HG03521 (cell line): ENCODE data around the gene ADIRF.
"Not testable (repeated sequence)": the region's sequence is repeated elsewhere in the genome, so short reads cannot be mapped to it uniquely, and the experiment has no call there.

Experiments used
- ATAC-seq: cut with Tn5 transposase; IDR thresholded peaks from one replicate; pipeline ENCODE4 v1.9.1; 2021; ENCODE audit warnings: mild to moderate bottlenecking, moderate library complexity; ENCODE audit not compliant: unreplicated experiment

The ADIRF gene

GRCh38 chr10:86945361-86946212 lies 22.7 kb upstream of the ADIRF start:
- no peak for ATAC-seq

- ATAC-seq = no peak
Observed at GRCh38 chr10:86946213-86947155, 21.8 kb upstream of the ADIRF start.

GRCh38 chr10:86947806-86948205 lies 20.5 kb upstream of the ADIRF start:
- ATAC-seq = not testable (repeated sequence)

- no peak for ATAC-seq
Observed at GRCh38 chr10:86950349-86950748, 17.9 kb upstream of the ADIRF start.

- no peak for ATAC-seq
Observed at GRCh38 chr10:86951184-86951761, 17.0 kb upstream of the ADIRF start.

- ATAC-seq = no peak
Observed at GRCh38 chr10:86952106-86952505, 16.2 kb upstream of the ADIRF start.

GRCh38 chr10:86952697-86953096 lies 15.6 kb upstream of the ADIRF start:
- not testable (repeated sequence) for ATAC-seq

GRCh38 chr10:86953747-86954680 lies 14.3 kb upstream of the ADIRF start:
- ATAC-seq = no peak

GRCh38 chr10:86954681-86955500 lies 13.4 kb upstream of the ADIRF start:
- no peak for ATAC-seq

GRCh38 chr10:86955501-86956194 lies 12.6 kb upstream of the ADIRF start:
- ATAC-seq = no peak

GRCh38 chr10:86956195-86956847 lies 12.0 kb upstream of the ADIRF start:
- ATAC-seq = no peak

- ATAC-seq = no peak
Observed at GRCh38 chr10:86956848-86957448, 11.3 kb upstream of the ADIRF start.

GRCh38 chr10:86957471-86958115 lies 10.7 kb upstream of the ADIRF start, which contains the start of gene MMRN2:
TSS of gene MMRN2 (minus strand) at chr10:86957615. CDS start at chr10:86957541, 74 bp downstream.
- ATAC-seq = no peak

GRCh38 chr10:86958116-86958900 lies 10.0 kb upstream of the ADIRF start, which contains the start of gene SNCG:
TSS of gene SNCG (plus strand) at chr10:86958599. CDS start at chr10:86958698, 99 bp downstream.
- no peak for ATAC-seq

- no peak for ATAC-seq
Observed at GRCh38 chr10:86958901-86959736, 9.2 kb upstream of the ADIRF start.

- no peak for ATAC-seq
Observed at GRCh38 chr10:86959737-86960002, 8.6 kb upstream of the ADIRF start.
